Gastrocnemius medialis (tissue), 4 donors: ENCODE data around the gene ZNF765. TPM values are rescaled to one million over a fixed set of nuclear protein-coding genes. Genes with fewer than 3 reads are reported as not detected.
"Not testable (repeated sequence)": the region's sequence is repeated elsewhere in the genome, so short reads cannot be mapped to it uniquely, and the experiment has no call there.

Source experiments
- ATAC-seq, 2 donors: fragments of 150-250 bp; one replicate each; pipeline ENCODE4 v1.9.1; 2016
- DNase-seq, 2 donors: peaks; one replicate each; pipeline ENCODE4 v3.0.0-alpha.2; 2019
- H3K27ac ChIP-seq, 4 donors: fragments of 200-600 bp; sonication (generic); 1 replicate in 1 of 4; 2 replicates in 3 of 4; pipeline ENCODE4 v1.5.1; 2016 to 2018; ENCODE audit warnings: mild to moderate bottlenecking in 2 of 4, moderate library complexity in 1 of 4
- H3K27me3 ChIP-seq, 3 donors: fragments of 200-600 bp; sonication (generic) in 2 of 3; 1 replicate in 1 of 3; 2 replicates in 2 of 3; pipeline versions ENCODE4 v1.5.1 to v1.6.0; 2016 to 2019; ENCODE audit warnings: mild to moderate bottlenecking in 1 of 3, moderate library complexity in 1 of 3
- H3K36me3 ChIP-seq, 2 donors: fragments of 200-600 bp; sonication (generic) in 1 of 2; one replicate each; pipeline ENCODE4 v1.5.1; 2017 to 2018
- H3K4me1 ChIP-seq, 2 donors: fragments of 200-600 bp; sonication (generic) in 1 of 2; one replicate each; pipeline ENCODE4 v1.5.1; 2016 to 2017; ENCODE audit warnings: mild to moderate bottlenecking in 2 of 2
- H3K4me3 ChIP-seq, 4 donors: fragments of 200-600 bp; sonication (generic) in 3 of 4; 1 replicate in 1 of 4; 2 replicates in 3 of 4; pipeline ENCODE4 v1.5.1; 2016 to 2019; ENCODE audit warnings: mild to moderate bottlenecking in 2 of 4
- H3K9me3 ChIP-seq, 3 donors: fragments of 200-600 bp; sonication (generic) in 2 of 3; 1 replicate in 1 of 3; 2 replicates in 2 of 3; pipeline ENCODE4 v1.5.1; 2016 to 2019
- POLR2A ChIP-seq, 2 donors: fragments of 450-650 bp; IDR thresholded peaks; one replicate each; pipeline ENCODE4 v1.6.1; 2017; ENCODE audit warnings: antibody characterized with exemption in 2 of 2, mild to moderate bottlenecking in 2 of 2, moderate library complexity in 2 of 2
- in situ Hi-C, 4 donors: fragments of 200-750 bp; cut with MboI; loops; one replicate each; pipeline versions ENCODE4 v1.15.0 to v1.8.0; 2017; ENCODE audit warnings: low sequenced_read_pairs in 4 of 4
- intact Hi-C: fragments of 100-400 bp; cut with DNase I; formaldehyde crosslinking; loops from one replicate; pipeline ENCODE4 v1.15.1; 2023; ENCODE audit warnings: low total_unique reads
- total RNA-seq, 4 donors: library from RNA; depleted of rRNA; stranded (reverse); fragments of >200 nt; gene quantifications; one replicate each; pipeline versions ENCODE4 v1.1.0 to v1.2.3, GENCODE V29; 2016
- TF ChIP-seq, protein P1 (sequence below), 5 experiments: fragments of 450-650 bp in 3 of 5; fragments of 200-600 bp in 2 of 5; sonication (generic) in 2 of 5; IDR thresholded peaks in 4 of 5; conservative IDR thresholded peaks in 1 of 5; 1 replicate in 4 of 5; 2 replicates in 1 of 5; pipeline ENCODE4 v1.5.1; 2016 to 2019; ENCODE audit warnings: antibody characterized with exemption in 5 of 5, mild to moderate bottlenecking in 3 of 5, moderate library complexity in 3 of 5

ZNF765 gene
- total RNA-seq, 4 donors from 2014 or later, result 3.8 to 9.8 (median 5.3) TPM

DNA sequence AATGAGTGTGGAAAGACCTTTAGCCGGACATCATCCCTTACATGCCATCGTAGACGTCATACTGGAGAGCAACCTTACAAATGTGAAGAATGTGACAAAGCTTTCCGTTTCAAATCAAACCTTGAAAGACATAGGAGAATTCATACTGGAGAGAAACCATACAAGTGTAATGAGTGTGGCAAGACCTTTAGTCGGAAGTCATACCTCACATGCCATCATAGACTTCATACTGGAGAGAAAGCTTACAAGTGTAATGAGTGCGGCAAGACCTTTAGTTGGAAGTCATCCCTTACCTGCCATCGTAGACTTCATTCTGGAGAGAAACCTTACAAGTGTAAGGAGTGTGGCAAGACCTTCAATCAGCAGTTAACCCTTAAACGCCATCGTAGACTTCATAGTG, 60.9 kb downstream of the ZNF765 start:
- DNase-seq, result no peak
- Histone ChIP-seq H3K36me3 (peaks cover 23 to 74% of the 10 kb centered on the region in 2 donors), H3K27me3 (no peaks in the 10 kb centered on the region), H3K9me3 (peaks cover 0 to 33% (median 19%) of the 10 kb centered on the region in 3 donors), H3K4me3 (peak overlapping the region in 1 of 4 donors; percentile 13), H3K27ac (no peak overlapping the region), H3K4me1 (no peaks in the 10 kb centered on the region)
- in situ Hi-C loops, result no loop called here
- intact Hi-C loops, result no loop called here
- no peak for ATAC-seq
- TF ChIP-seq, protein P1, sequence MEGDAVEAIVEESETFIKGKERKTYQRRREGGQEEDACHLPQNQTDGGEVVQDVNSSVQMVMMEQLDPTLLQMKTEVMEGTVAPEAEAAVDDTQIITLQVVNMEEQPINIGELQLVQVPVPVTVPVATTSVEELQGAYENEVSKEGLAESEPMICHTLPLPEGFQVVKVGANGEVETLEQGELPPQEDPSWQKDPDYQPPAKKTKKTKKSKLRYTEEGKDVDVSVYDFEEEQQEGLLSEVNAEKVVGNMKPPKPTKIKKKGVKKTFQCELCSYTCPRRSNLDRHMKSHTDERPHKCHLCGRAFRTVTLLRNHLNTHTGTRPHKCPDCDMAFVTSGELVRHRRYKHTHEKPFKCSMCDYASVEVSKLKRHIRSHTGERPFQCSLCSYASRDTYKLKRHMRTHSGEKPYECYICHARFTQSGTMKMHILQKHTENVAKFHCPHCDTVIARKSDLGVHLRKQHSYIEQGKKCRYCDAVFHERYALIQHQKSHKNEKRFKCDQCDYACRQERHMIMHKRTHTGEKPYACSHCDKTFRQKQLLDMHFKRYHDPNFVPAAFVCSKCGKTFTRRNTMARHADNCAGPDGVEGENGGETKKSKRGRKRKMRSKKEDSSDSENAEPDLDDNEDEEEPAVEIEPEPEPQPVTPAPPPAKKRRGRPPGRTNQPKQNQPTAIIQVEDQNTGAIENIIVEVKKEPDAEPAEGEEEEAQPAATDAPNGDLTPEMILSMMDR (IDR thresholded peaks at IDR 0.05 in 4 of 5, conservative IDR thresholded peaks at IDR 0.05 in 1 of 5), result no peak
- TF ChIP-seq POLR2A (IDR thresholded peaks at IDR 0.05), result no peak

DNA sequence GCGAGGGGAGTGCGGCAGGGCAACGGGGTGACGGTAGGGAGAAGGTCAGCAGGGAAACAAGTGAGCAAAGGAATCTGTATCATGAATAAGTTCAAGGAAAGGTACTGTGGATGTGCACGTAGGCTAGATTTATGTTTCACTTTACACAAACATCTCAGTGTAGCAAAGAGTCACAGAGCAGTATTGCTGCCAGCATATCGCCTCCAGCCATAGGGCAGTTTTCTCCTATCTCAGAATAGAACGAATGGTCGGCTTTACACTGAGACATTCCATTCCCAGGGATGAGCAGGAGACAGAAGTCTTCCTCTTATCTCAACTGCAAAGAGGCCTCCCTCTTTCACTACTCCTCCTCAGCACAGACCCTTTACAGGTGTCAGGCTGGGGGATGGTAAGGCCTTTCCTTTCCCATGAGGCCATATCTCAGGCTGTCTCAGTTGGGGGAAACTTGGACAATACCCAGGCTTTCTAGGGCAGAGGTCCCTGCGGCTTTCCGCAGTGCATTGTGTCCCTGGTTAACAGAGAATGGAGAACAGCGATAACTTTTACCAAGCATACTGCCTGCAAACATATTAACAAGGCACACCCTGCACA, 65.3 kb downstream of the ZNF765 start:
- peaks cover 7 to 30% of the 10 kb centered on the region in 2 donors for H3K36me3 ChIP-seq
- peaks cover 3 to 24% (median 4%) of the 10 kb centered on the region in 3 donors for H3K27me3 ChIP-seq
- DNase-seq, H3K4me3 ChIP-seq, ATAC-seq, in situ Hi-C loops, H3K4me1 ChIP-seq, H3K27ac ChIP-seq: not testable (repeated sequence)
- H3K9me3 ChIP-seq, result peaks cover 0 to 22% (median 18%) of the 10 kb centered on the region in 3 donors
- intact Hi-C loops, result loop anchor here (10.0 kb wide), 2 partner anchors 125 to 265 kb away; partner anchors contain the start of genes ZNF665 and ZNF845

DNA sequence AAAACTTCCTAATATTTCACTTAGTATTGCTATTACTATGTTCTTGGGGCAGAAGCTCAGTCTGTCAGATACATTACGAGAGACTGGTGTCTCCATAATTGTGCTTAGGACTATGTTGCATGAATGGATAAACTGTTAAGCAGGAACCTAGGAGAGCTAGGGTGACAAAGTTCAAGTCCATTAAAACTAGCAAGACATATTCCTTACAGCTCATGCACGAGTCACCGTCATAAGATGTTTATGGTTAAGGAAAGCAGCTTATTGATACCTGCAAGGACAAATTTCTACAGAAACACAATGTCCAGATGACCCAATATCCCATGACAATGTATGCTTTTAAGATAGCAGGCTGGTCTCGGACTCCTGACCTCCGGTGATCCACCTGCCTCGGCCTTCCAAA, 66.9 kb downstream of the ZNF765 start:
- TF ChIP-seq POLR2A (IDR thresholded peaks at IDR 0.05), result no peak
- TF ChIP-seq, protein P1 (IDR thresholded peaks at IDR 0.05 in 4 of 5, conservative IDR thresholded peaks at IDR 0.05 in 1 of 5), result no peak
- Histone ChIP-seq H3K4me1 (peaks cover 0 to 2% of the 10 kb centered on the region in 2 donors), H3K4me3 (no peak overlapping the region), H3K27ac (no peak overlapping the region), H3K36me3 (peaks cover 0 to 14% of the 10 kb centered on the region in 2 donors), H3K27me3 (peaks cover 3 to 31% (median 4%) of the 10 kb centered on the region in 3 donors), H3K9me3 (peaks cover 0 to 8% (median 7%) of the 10 kb centered on the region in 3 donors)
- no peak for DNase-seq
- ATAC-seq, result no peak
- intact Hi-C loops, result loop anchor here (10.0 kb wide), 2 partner anchors 127 to 267 kb away; partner anchors contain the start of genes ZNF665 and ZNF845
- in situ Hi-C loops, result no loop called here

DNA sequence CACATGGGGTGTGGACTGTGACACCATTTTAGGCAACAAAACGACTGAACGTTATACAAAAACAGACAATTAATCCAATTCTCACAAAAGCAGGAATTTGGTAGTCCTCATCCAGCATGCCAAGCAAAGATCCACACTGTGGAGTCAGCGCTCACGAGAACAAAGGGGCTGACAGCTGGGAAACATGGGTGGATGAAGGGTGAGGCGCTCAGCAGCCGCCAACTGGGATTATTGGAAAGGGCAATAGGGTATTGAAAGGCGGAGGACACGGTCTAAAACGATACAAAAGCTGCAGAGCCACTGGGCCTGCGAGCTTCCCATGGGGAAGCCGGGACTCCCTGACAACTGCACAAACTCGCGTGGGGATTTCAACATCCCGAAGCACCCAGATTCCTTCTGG, 67.9 kb downstream of the ZNF765 start:
- DNase-seq (no peak), ATAC-seq (no peak)
- no peak overlapping the region for H3K4me3 ChIP-seq
- H3K27me3 ChIP-seq, result peaks cover 3 to 33% (median 4%) of the 10 kb centered on the region in 3 donors
- H3K9me3 ChIP-seq, result no peaks in the 10 kb centered on the region
- H3K36me3 ChIP-seq, result peaks cover 0 to 5% of the 10 kb centered on the region in 2 donors
- peaks cover 0 to 6% of the 10 kb centered on the region in 2 donors for H3K4me1 ChIP-seq
- H3K27ac ChIP-seq, result no peak overlapping the region
- intact Hi-C loops (loop anchor here (10.0 kb wide), 2 partner anchors 128 to 268 kb away; partner anchors contain the start of genes ZNF665 and ZNF845), in situ Hi-C loops (no loop called here)
- TF ChIP-seq POLR2A (IDR thresholded peaks at IDR 0.05), result no peak
- TF ChIP-seq, protein P1 (IDR thresholded peaks at IDR 0.05 in 4 of 5, conservative IDR thresholded peaks at IDR 0.05 in 1 of 5), result no peak

DNA sequence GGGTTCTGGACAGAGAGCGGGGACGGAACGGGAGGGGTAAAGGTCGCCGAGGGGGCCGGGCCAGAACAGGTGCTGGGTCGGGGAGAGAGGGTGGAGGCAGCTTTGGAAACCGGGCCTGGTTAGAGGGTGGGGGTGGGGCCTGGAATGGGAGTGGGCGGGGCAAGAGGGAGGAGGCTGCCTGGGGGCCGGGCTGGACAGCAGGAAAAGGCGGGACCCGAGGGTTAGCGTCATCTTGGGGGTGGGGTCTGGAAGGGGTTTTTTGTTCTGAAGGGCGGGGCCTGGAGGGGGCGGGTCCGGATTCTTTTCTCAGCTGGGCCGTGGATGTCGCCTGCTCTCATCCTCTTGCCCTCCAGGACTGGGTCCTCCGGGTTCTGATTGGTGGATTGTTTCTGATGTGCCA, 68.3 kb downstream of the ZNF765 start:
- peaks cover 3 to 33% (median 4%) of the 10 kb centered on the region in 3 donors for H3K27me3 ChIP-seq
- intact Hi-C loops, result loop anchor here (10.0 kb wide), 2 partner anchors 128 to 268 kb away; partner anchors contain the start of genes ZNF665 and ZNF845
- DNase-seq (peak in 1 of 2 donors; percentile 9), ATAC-seq (peak in 1 of 2 donors; percentile 21)
- no peaks in the 10 kb centered on the region for H3K9me3 ChIP-seq
- TF ChIP-seq, protein P1 (IDR thresholded peaks at IDR 0.05 in 4 of 5, conservative IDR thresholded peaks at IDR 0.05 in 1 of 5), result no peak
- TF ChIP-seq POLR2A (IDR thresholded peaks at IDR 0.05), result no peak
- H3K36me3 ChIP-seq, result peaks cover 0 to under 1% of the 10 kb centered on the region in 2 donors
- no peak overlapping the region for H3K27ac ChIP-seq
- peaks cover 0 to 9% of the 10 kb centered on the region in 2 donors for H3K4me1 ChIP-seq
- no peak overlapping the region for H3K4me3 ChIP-seq
- in situ Hi-C loops, result no loop called here
